Gastroesophageal sphincter (tissue), 3 donors: ENCODE data around the gene C2CD2.

Experiments
- CTCF ChIP-seq, 4 experiments: fragments of 200-600 bp in 2 of 4; fragments of 450-650 bp in 2 of 4; sonication (generic) in 1 of 4; IDR thresholded peaks; one replicate each; pipeline ENCODE4 v1.5.1; 2017 to 2019; ENCODE audit warnings: antibody characterized with exemption in 4 of 4, mild to moderate bottlenecking in 2 of 4, moderate library complexity in 2 of 4
- EP300 ChIP-seq: sonication (generic); formaldehyde crosslinking; IDR thresholded peaks from one replicate; pipeline ENCODE4 v1.6.1; 2017; ENCODE audit warnings: antibody characterized with exemption, mild to moderate bottlenecking
- POLR2A ChIP-seq, 2 donors: fragments of 450-650 bp; IDR thresholded peaks; one replicate each; pipeline ENCODE4 v1.6.1; 2017; ENCODE audit warnings: antibody characterized with exemption in 2 of 2, mild to moderate bottlenecking in 2 of 2, moderate library complexity in 1 of 2
- POLR2AphosphoS5 ChIP-seq: sonication (generic); formaldehyde crosslinking; IDR thresholded peaks from one replicate; pipeline ENCODE4 v1.6.1; 2017; ENCODE audit warnings: antibody characterized with exemption

GRCh38 chr21:41926117-41926806, 27.6 kb downstream of the C2CD2 start:
- TF ChIP-seq CTCF (IDR thresholded peaks at IDR 0.05), result no peak
- TF ChIP-seq POLR2AphosphoS5, result no peak
- no peak for TF ChIP-seq POLR2A (IDR thresholded peaks at IDR 0.05)
- no peak for TF ChIP-seq EP300
